ENCODE measurements around the gene ZBTB48. TPM values are rescaled to one million over a fixed set of nuclear protein-coding genes. Genes with fewer than 3 reads are reported as not detected.

The ZBTB48 gene
- total RNA-seq, 1 donor from 2014 or later, result 10.4 TPM

DNA sequence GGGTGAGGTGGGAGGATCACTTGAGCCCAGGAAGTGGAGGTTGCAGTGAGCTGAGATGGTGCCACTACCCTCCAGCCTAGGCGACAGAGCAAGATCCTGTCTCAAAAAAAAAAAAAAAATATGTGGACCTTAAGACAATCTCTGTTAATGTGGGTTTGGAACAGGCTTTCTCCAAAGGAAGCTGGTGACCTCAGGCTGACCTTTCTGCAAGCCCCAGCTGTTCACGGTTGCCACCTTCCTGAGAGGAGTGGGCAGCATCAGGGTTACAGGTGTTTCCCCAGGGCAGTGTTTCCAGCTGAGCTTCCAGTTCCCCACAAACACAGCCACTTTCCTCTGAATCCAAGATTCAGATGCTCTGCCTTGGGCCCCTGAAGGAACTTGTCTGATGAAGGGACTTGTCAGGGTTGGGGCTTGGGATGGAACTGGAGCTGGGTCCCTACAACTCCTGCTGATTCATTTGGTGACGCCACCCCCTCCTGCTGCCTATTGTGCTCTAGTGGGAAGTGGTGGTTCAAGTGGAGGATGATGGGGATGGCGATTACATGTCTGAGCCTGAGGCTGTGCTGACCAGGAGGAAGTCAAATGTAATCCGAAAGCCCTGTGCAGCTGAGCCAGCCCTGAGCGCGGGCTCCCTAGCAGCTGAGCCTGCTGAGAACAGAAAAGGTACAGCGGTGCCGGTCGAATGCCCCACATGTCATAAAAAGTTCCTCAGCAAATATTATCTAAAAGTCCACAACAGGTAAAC is 1.9 kb downstream of the ZBTB48 start:
- Histone ChIP-seq H3K27me3 (ENCODE audit: control insufficient read depth in 3 of 3, insufficient read depth in 3 of 3, low read length in 3 of 3) (no peaks in the 10 kb centered on the region), H3K9me3 (ENCODE audit: control insufficient read depth in 3 of 3, low read length in 3 of 3) (no peaks in the 10 kb centered on the region), H3K4me3 (ENCODE audit: low read length in 3 of 3) (no peak overlapping the region), H3K36me3 (ENCODE audit: control insufficient read depth in 3 of 3, insufficient read depth in 3 of 3, low read length in 3 of 3) (peaks cover 0 to 3% (median 0%) of the 10 kb centered on the region in 3 donors), H3K9ac (ENCODE audit: low read depth in 1 of 3, low read length in 3 of 3) (peak overlapping the region in 2 of 3 donors; percentile 88), H3K27ac (ENCODE audit: low read depth, low read length) (peak overlapping the region; percentile 97), H3K4me1 (ENCODE audit: control insufficient read depth in 3 of 3, insufficient read depth in 3 of 3, low read length in 3 of 3) (peaks cover 43 to 61% (median 60%) of the 10 kb centered on the region in 3 donors)

DNA sequence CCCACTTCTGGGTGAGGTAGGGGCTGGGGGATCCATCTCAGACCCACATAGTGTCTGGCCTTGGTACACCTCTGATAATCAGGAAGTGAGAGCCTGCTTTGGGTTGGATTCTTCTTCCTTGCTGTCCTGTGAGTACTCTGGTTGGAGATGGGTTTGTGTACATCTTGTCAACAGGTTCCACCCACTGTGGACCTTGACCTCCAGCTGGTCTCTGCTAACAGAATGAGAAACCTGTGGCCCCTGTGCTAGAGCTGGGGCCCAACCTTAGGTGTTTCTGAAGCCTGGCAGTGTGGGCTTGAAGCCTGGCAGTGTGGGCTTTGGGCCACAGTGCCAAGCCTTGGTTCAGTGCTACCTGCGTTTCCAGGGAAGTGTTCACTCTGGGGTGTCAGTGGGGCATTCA is 2.6 kb downstream of the ZBTB48 start:
- Histone ChIP-seq H3K27ac (ENCODE audit: low read depth, low read length) (peak overlapping the region; percentile 19), H3K27me3 (ENCODE audit: control insufficient read depth in 3 of 3, insufficient read depth in 3 of 3, low read length in 3 of 3) (no peaks in the 10 kb centered on the region), H3K36me3 (ENCODE audit: control insufficient read depth in 3 of 3, insufficient read depth in 3 of 3, low read length in 3 of 3) (peaks cover 0 to 3% (median 0%) of the 10 kb centered on the region in 3 donors), H3K4me1 (ENCODE audit: control insufficient read depth in 3 of 3, insufficient read depth in 3 of 3, low read length in 3 of 3) (peaks cover 48 to 67% (median 67%) of the 10 kb centered on the region in 3 donors), H3K9me3 (ENCODE audit: control insufficient read depth in 3 of 3, low read length in 3 of 3) (no peaks in the 10 kb centered on the region), H3K4me3 (ENCODE audit: low read length in 3 of 3) (no peak overlapping the region), H3K9ac (ENCODE audit: low read depth in 1 of 3, low read length in 3 of 3) (no peak overlapping the region)

DNA sequence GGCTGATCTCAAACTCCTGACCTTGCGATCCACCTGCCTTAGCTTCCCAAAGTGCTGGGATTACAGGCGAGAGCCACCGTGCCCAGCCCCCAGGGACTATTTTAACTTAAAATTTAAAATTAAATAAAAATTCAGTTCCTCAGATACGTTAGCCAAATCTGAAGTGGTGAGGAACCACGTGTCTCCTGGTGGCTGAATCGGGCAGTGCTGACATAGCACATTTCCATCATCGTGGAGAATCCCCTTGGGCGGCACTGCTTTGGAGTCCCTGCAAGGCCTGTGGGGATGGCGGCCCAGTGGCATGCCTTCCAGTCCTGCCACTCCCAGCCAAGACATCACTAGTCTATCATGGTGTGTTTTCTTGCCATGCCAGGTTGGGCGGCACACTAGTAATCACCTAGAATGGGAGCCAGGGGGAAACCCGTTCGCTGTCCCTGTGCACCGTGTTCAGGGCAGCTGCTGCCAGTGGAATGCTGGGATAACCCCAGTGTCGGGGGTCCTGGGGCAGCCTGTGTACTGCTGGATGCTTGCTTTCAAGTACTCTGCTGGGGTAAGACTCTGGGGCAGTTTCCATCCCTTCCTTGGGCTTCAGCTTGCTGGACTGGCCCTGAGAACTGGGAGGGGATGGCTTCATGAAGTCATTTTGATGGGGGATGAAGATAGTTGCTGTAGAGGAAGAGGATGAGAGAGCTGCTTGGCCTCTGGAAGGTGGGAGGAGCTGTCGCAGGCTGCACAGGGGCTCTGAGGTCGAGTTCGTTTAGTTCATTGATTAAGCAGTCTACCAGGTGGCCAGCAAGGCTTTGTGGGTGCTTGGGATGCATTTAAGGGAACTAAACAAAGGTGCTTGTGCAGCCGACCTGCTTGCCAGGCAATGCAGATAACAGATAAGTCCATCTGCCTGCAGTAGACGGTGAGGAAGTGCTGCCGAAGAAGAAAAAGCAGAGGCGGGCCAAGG is 4.6 kb downstream of the ZBTB48 start:
- Histone ChIP-seq H3K4me3 (ENCODE audit: low read length in 3 of 3) (no peak overlapping the region), H3K27ac (ENCODE audit: low read depth, low read length) (no peak overlapping the region), H3K36me3 (ENCODE audit: control insufficient read depth in 3 of 3, insufficient read depth in 3 of 3, low read length in 3 of 3) (peaks cover 12 to 22% (median 13%) of the 10 kb centered on the region in 3 donors), H3K9me3 (ENCODE audit: control insufficient read depth in 3 of 3, low read length in 3 of 3) (no peaks in the 10 kb centered on the region), H3K4me1 (ENCODE audit: control insufficient read depth in 3 of 3, insufficient read depth in 3 of 3, low read length in 3 of 3) (peaks cover 64 to 81% (median 81%) of the 10 kb centered on the region in 3 donors), H3K27me3 (ENCODE audit: control insufficient read depth in 3 of 3, insufficient read depth in 3 of 3, low read length in 3 of 3) (no peaks in the 10 kb centered on the region), H3K9ac (ENCODE audit: low read depth in 1 of 3, low read length in 3 of 3) (peak overlapping the region in 2 of 3 donors; percentile 43 to 54)

GRCh38 chr1:6585081-6585722 is 5.4 kb downstream of the ZBTB48 start:
- H3K4me1 ChIP-seq (ENCODE audit: control insufficient read depth in 3 of 3, insufficient read depth in 3 of 3, low read length in 3 of 3), result peaks cover 69 to 87% (median 83%) of the 10 kb centered on the region in 3 donors
- no peak overlapping the region for H3K27ac ChIP-seq (ENCODE audit: low read depth, low read length)
- H3K4me3 ChIP-seq (ENCODE audit: low read length in 3 of 3), result no peak overlapping the region
- H3K9ac ChIP-seq (ENCODE audit: low read depth in 1 of 3, low read length in 3 of 3), result peak overlapping the region in 1 of 3 donors; percentile 54
- H3K27me3 ChIP-seq (ENCODE audit: control insufficient read depth in 3 of 3, insufficient read depth in 3 of 3, low read length in 3 of 3), result no peaks in the 10 kb centered on the region
- H3K9me3 ChIP-seq (ENCODE audit: control insufficient read depth in 3 of 3, low read length in 3 of 3), result no peaks in the 10 kb centered on the region
- peaks cover 20 to 30% (median 21%) of the 10 kb centered on the region in 3 donors for H3K36me3 ChIP-seq (ENCODE audit: control insufficient read depth in 3 of 3, insufficient read depth in 3 of 3, low read length in 3 of 3)

DNA sequence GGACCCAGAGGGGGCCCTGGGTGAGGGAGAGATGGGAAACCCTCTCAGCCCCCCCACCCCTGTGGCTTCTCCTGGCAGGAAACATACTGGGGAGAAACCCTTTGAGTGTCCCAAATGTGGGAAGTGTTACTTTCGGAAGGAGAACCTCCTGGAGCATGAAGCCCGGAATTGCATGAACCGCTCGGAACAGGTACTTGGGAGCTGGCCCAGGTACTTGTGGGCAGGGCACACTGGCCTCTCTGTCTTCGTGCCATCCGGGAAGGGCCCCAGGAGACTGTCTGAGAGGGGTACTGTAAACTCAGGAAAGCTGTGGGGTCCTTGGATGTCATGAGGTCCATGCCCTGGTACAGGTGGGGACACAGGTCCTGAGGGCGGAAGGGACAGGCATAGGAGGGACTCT is 6.0 kb downstream of the ZBTB48 start:
- Histone ChIP-seq H3K9ac (ENCODE audit: low read depth in 1 of 3, low read length in 3 of 3) (peak overlapping the region in 1 of 3 donors; percentile 45), H3K9me3 (ENCODE audit: control insufficient read depth in 3 of 3, low read length in 3 of 3) (no peaks in the 10 kb centered on the region), H3K27me3 (ENCODE audit: control insufficient read depth in 3 of 3, insufficient read depth in 3 of 3, low read length in 3 of 3) (no peaks in the 10 kb centered on the region), H3K36me3 (ENCODE audit: control insufficient read depth in 3 of 3, insufficient read depth in 3 of 3, low read length in 3 of 3) (peaks cover 23 to 36% (median 23%) of the 10 kb centered on the region in 3 donors), H3K4me1 (ENCODE audit: control insufficient read depth in 3 of 3, insufficient read depth in 3 of 3, low read length in 3 of 3) (peaks cover 70 to 85% (median 83%) of the 10 kb centered on the region in 3 donors), H3K4me3 (ENCODE audit: low read length in 3 of 3) (no peak overlapping the region), H3K27ac (ENCODE audit: low read depth, low read length) (no peak overlapping the region)

DNA sequence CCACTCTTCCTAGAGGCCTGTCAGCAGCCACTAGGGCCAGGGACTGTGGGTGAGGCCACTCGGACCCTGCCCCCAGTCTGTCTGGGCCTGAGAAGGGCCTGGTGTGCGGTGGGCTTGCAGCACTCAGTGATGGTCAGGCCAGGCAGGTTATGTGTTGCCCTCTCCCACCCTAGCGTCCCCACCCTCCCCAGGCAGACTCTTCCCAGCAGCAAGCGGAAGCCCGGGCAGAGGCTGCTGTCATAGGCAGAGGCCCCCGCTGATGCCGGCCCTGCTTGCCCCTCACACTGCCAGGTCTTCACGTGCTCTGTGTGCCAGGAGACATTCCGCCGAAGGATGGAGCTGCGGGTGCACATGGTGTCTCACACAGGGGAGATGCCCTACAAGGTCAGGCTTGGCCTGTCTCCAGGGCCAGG is 6.6 kb downstream of the ZBTB48 start:
- H3K9ac ChIP-seq (ENCODE audit: low read depth in 1 of 3, low read length in 3 of 3), result peak overlapping the region in 1 of 3 donors; percentile 77
- no peaks in the 10 kb centered on the region for H3K27me3 ChIP-seq (ENCODE audit: control insufficient read depth in 3 of 3, insufficient read depth in 3 of 3, low read length in 3 of 3)
- H3K4me1 ChIP-seq (ENCODE audit: control insufficient read depth in 3 of 3, insufficient read depth in 3 of 3, low read length in 3 of 3), result peaks cover 70 to 85% (median 83%) of the 10 kb centered on the region in 3 donors
- H3K27ac ChIP-seq (ENCODE audit: low read depth, low read length), result no peak overlapping the region
- H3K36me3 ChIP-seq (ENCODE audit: control insufficient read depth in 3 of 3, insufficient read depth in 3 of 3, low read length in 3 of 3), result peaks cover 28 to 41% (median 28%) of the 10 kb centered on the region in 3 donors
- H3K9me3 ChIP-seq (ENCODE audit: control insufficient read depth in 3 of 3, low read length in 3 of 3), result no peaks in the 10 kb centered on the region
- no peak overlapping the region for H3K4me3 ChIP-seq (ENCODE audit: low read length in 3 of 3)

DNA sequence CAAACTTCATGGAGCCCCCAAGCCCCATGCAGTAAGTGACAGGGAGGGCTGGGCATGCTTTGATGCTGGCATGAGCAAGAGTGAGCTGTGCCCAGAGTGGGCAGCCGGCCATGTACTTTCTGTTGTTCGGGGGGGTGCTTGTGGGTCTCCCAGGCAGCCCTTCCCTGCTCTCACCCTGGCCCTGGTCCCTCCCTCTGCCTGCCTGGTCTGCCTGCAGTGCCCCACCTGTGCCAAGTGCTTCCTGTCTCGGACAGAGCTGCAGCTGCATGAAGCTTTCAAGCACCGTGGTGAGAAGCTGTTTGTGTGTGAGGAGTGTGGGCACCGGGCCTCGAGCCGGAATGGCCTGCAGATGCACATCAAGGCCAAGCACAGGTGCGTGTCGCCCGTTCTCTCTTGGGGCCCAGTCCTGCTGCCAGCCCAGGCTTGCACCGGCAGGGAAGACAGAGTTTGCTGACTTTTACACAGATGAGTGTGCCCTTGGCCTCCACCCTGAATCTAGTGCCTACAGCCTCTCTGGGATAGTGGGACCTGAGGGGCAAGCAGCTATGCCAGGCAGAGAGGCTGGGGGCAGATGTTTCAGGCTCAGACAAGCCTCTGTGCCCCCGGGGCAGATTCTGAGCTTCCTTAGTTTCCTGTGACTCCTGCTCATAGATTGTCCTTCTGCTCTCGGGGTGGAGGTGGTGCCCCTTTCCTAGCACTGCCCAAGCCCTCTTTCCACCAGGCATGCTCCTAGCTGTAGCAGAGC is 7.6 kb downstream of the ZBTB48 start:
- H3K36me3 ChIP-seq (ENCODE audit: control insufficient read depth in 3 of 3, insufficient read depth in 3 of 3, low read length in 3 of 3), result peaks cover 34 to 48% (median 38%) of the 10 kb centered on the region in 3 donors

DNA sequence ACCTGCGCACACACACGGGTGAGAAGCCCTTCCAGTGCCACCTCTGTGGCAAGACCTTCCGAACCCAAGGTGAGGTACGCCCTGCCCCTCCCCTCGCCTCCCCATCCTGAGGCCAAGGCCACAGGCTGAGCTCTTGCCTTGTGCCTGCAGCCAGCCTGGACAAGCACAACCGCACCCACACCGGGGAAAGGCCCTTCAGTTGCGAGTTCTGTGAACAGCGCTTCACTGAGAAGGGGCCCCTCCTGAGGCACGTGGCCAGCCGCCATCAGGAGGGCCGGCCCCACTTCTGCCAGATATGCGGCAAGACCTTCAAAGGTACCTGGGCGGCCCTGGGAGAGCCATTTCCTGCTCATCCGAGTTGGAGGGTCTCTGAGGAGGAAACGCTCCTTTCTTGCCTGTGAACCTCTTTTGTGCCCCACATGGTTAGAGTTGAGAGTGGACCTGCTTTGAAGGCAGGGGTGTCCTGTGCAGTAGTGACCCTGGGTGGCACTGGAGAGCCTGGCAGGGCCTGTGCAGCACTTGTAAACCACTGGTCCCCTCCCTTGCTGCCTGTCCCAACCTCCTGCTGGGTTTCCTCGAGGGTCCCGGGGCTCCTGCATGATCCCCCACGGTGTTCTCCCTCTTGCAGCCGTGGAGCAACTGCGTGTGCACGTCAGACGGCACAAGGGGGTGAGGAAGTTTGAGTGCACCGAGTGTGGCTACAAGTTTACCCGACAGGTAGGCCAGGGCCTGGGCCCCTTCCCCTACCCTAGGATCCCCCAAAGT is 8.5 kb downstream of the ZBTB48 start:
- Histone ChIP-seq H3K9ac (ENCODE audit: low read depth in 1 of 3, low read length in 3 of 3) (peak overlapping the region; percentile 3 to 77 (median 61)), H3K27me3 (ENCODE audit: control insufficient read depth in 3 of 3, insufficient read depth in 3 of 3, low read length in 3 of 3) (no peaks in the 10 kb centered on the region), H3K27ac (ENCODE audit: low read depth, low read length) (peak overlapping the region; percentile 49), H3K4me1 (ENCODE audit: control insufficient read depth in 3 of 3, insufficient read depth in 3 of 3, low read length in 3 of 3) (peaks cover 82 to 93% (median 90%) of the 10 kb centered on the region in 3 donors), H3K9me3 (ENCODE audit: control insufficient read depth in 3 of 3, low read length in 3 of 3) (no peaks in the 10 kb centered on the region), H3K4me3 (ENCODE audit: low read length in 3 of 3) (peak overlapping the region in 2 of 3 donors; percentile 32 to 45), H3K36me3 (ENCODE audit: control insufficient read depth in 3 of 3, insufficient read depth in 3 of 3, low read length in 3 of 3) (peaks cover 43 to 52% (median 47%) of the 10 kb centered on the region in 3 donors)

More for the DNA sequence above, 7.6 kb downstream of the ZBTB48 start:
- peak overlapping the region; percentile 42 for H3K27ac ChIP-seq (ENCODE audit: low read depth, low read length)
- H3K4me1 ChIP-seq (ENCODE audit: control insufficient read depth in 3 of 3, insufficient read depth in 3 of 3, low read length in 3 of 3), result peaks cover 75 to 85% (median 83%) of the 10 kb centered on the region in 3 donors
- peak overlapping the region in 2 of 3 donors; percentile 61 to 77 for H3K9ac ChIP-seq (ENCODE audit: low read depth in 1 of 3, low read length in 3 of 3)
- H3K4me3 ChIP-seq (ENCODE audit: low read length in 3 of 3), result peak overlapping the region in 2 of 3 donors; percentile 32 to 45
- H3K9me3 ChIP-seq (ENCODE audit: control insufficient read depth in 3 of 3, low read length in 3 of 3), result no peaks in the 10 kb centered on the region
- H3K27me3 ChIP-seq (ENCODE audit: control insufficient read depth in 3 of 3, insufficient read depth in 3 of 3, low read length in 3 of 3), result no peaks in the 10 kb centered on the region
